Middle frontal gyrus (tissue), 1 donor: ENCODE data around the gene FSD1L.

Source experiments
- DNase-seq: peaks from one replicate; pipeline ENCODE4 v3.0.0-alpha.2; 2015; ENCODE audit warnings: low spot score; ENCODE audit errors: extremely low spot score

Gene FSD1L

GRCh38 chr9:105435453-105435852 lies 12.4 kb upstream of the FSD1L start:
- DNase-seq: no peak

- DNase-seq: no peak
Measured at GRCh38 chr9:105436783-105437182, 11.1 kb upstream of the FSD1L start.

- no peak for DNase-seq
Measured at GRCh38 chr9:105437704-105438103, 10.1 kb upstream of the FSD1L start.

- no peak for DNase-seq
Measured at GRCh38 chr9:105438141-105438806, 9.6 kb upstream of the FSD1L start.

GRCh38 chr9:105439428-105439827 lies 8.4 kb upstream of the FSD1L start:
- DNase-seq: no peak

- DNase-seq: no peak
Measured at GRCh38 chr9:105441616-105442160, 6.1 kb upstream of the FSD1L start.

GRCh38 chr9:105443121-105443520 lies 4.7 kb upstream of the FSD1L start:
- no peak for DNase-seq

GRCh38 chr9:105444130-105444529 lies 3.7 kb upstream of the FSD1L start:
- DNase-seq: no peak

GRCh38 chr9:105445203-105445881 lies 2.5 kb upstream of the FSD1L start:
- no peak for DNase-seq

- no peak for DNase-seq
Measured at GRCh38 chr9:105447386-105447813, 434 bp upstream of the FSD1L start.

- no peak for DNase-seq
Measured at GRCh38 chr9:105449081-105449480, 1.2 kb downstream of the FSD1L start.

GRCh38 chr9:105452185-105452584 lies 4.4 kb downstream of the FSD1L start:
- DNase-seq: no peak

GRCh38 chr9:105455836-105456475 lies 8.1 kb downstream of the FSD1L start:
- DNase-seq: no peak

- DNase-seq: no peak
Measured at GRCh38 chr9:105457560-105458294, 9.9 kb downstream of the FSD1L start.

- no peak for DNase-seq
Measured at GRCh38 chr9:105458404-105458803, 10.6 kb downstream of the FSD1L start.

GRCh38 chr9:105459336-105459735 lies 11.5 kb downstream of the FSD1L start:
- no peak for DNase-seq

- no peak for DNase-seq
Measured at GRCh38 chr9:105466898-105467455, 19.1 kb downstream of the FSD1L start.

- DNase-seq: no peak
Measured at GRCh38 chr9:105468875-105469274, 21.0 kb downstream of the FSD1L start.

GRCh38 chr9:105473221-105473620 lies 25.4 kb downstream of the FSD1L start:
- no peak for DNase-seq

GRCh38 chr9:105475302-105475701 lies 27.5 kb downstream of the FSD1L start:
- DNase-seq: no peak

- DNase-seq: no peak
Measured at GRCh38 chr9:105479846-105480245, 32.0 kb downstream of the FSD1L start.
